K562 (cell line): ENCODE results near the gene MLLT6. TPM values are rescaled to one million over a fixed set of nuclear protein-coding genes. Genes with fewer than 3 reads are reported as not detected.

Experiments
- BHLHE40 ChIP-seq: IDR thresholded peaks from 2 replicates; pipeline ENCODE4 v1.6.1; 2011; ENCODE audit warnings: low read length, improper control_type of control experiment
- CUX1 ChIP-seq: fragments of 200-800 bp; sonication (Bioruptor generic); IDR thresholded peaks from 2 replicates; pipeline ENCODE4 v1.6.1; 2016; ENCODE audit warnings: missing genetic modification characterization, missing compliant biosample characterization
- RNF2 ChIP-seq: sonication (generic); IDR thresholded peaks from 2 replicates; pipeline ENCODE4 v1.6.1; 2016
- SFPQ ChIP-seq: fragments of 200-400 bp; formaldehyde crosslinking; IDR thresholded peaks from 2 replicates; pipeline ENCODE4 v1.6.1; 2017; ENCODE audit warnings: mild to moderate bottlenecking, low read depth, low read length, moderate library complexity
- TAF9B ChIP-seq: fragments of 450-650 bp; IDR thresholded peaks from 2 replicates; pipeline ENCODE4 v1.6.1; 2018; ENCODE audit warnings: mild to moderate bottlenecking; ENCODE audit not compliant: partially characterized antibody
- ZNF174 ChIP-seq: fragments of 250-450 bp; sonication (Bioruptor Pico); IDR thresholded peaks from 2 replicates; pipeline ENCODE4 v1.4.0; 2020; ENCODE audit warnings: mild to moderate bottlenecking
- ZNF408 ChIP-seq: fragments of 250-450 bp; sonication (Bioruptor Pico); IDR thresholded peaks from 2 replicates; pipeline ENCODE4 v1.4.0; 2020; ENCODE audit warnings: low read depth, mild to moderate bottlenecking, moderate library complexity
- polyA plus RNA-seq, 8 experiments: library from polyadenylated mRNA; depleted of rRNA in 4 of 8; stranded (reverse) in 5 of 8; unstranded in 3 of 8; fragments of >200 nt; fragmentation: Nextera tagmentation in 2 of 8; fragmentation: Illumina TruSeq in 1 of 8; extraction: Ambion mirVana in 2 of 8; extraction: Trizol in 1 of 8; gene quantifications; 2 replicates each; pipeline versions ENCODE4 v1.2.1 to v1.2.3, GENCODE V29; 2011 to 2014; ENCODE audit warnings: inconsistent platforms in 1 of 8, missing spikeins in 1 of 8
- total RNA-seq, 7 experiments: library from RNA; depleted of rRNA in 6 of 7; stranded (reverse); fragments of >200 nt in 6 of 7; fragmentation: Illumina TruSeq in 2 of 7; extraction: Trizol in 2 of 7; gene quantifications; 2 replicates each; pipeline versions ENCODE4 v1.2.1 to v1.2.3, GENCODE V29; 2011 to 2021; ENCODE audit warnings: low replicate concordance in 1 of 7

Gene MLLT6
- total and polyA plus RNA-seq, 9 of the 15 experiments (the other 6 are each of a cell fraction or from before 2014, with no cell fraction given) = 3.1 to 71.7 (median 30.0) TPM

DNA sequence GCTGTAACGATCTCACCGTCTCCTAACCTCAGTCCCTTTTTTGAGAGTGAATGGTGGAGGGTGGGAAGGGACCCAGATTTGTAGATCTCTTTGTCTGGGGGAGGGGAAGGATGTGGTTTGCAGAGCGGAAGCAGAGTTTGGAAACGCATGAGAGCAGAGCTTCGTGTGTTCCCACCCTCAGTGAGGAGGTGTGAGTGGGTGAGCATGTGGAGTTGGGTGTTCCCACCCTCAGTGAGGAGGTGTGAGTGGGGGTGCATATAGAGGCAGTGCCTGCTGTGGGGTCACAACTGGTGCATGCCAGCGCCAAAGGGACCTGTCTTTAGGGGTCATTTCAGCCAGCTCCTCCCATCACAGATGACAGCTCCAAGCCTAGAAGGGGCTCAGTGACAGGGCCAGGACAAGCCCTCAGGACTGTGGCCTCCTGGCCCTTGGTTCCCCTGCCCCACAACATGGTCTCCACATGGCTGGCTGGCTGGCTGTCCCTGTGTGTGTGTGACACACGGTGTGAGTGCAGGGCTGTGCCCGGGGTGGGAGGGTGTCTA lies 23.3 kb downstream of the MLLT6 start (continued):
- TF ChIP-seq ZNF174 (no peak), RNF2 (peak; percentile 87), CUX1 (CRISPR knock-in tag) (no peak), ZNF408 (no peak), SFPQ (no peak), BHLHE40 (0 out of 2 replicates have a peak, but pooled peaks have one; percentile 5), TAF9B (no peak)
- TF ChIP-seq, all 486 proteins: peak for 49
